Measurements from ENCODE around the gene TGFBR3.

TGFBR3 gene

GRCh38 chr1:91680556-91681155 is 205.3 kb downstream of the TGFBR3 start:
- H3K18ac ChIP-seq (ENCODE audit: low read depth in 1 of 2, low read length in 2 of 2) = no peak overlapping the region
- no peak overlapping the region for H4K8ac ChIP-seq (ENCODE audit: low read length)
- H4K91ac ChIP-seq (ENCODE audit: low read length) = no peak overlapping the region
- no peak overlapping the region for H2BK5ac ChIP-seq (ENCODE audit: low read depth, low read length, poor library complexity, severe bottlenecking)
- H3K23ac ChIP-seq (ENCODE audit: low read length in 2 of 2) = no peak overlapping the region
- no peak for DNase-seq
- H3K27ac ChIP-seq (ENCODE audit: low read length, poor library complexity, severe bottlenecking) = no peak overlapping the region
- peaks cover 8 to 56% of the 10 kb centered on the region in 2 experiments for H3K36me3 ChIP-seq (ENCODE audit: control insufficient read depth in 1 of 2, insufficient read depth in 2 of 2, low read depth in 1 of 2, low read length in 2 of 2)
- 85% methylated on average over 1 of the region's 4 CpGs for WGBS
- no peaks in the 10 kb centered on the region for H3K79me1 ChIP-seq (replicated peaks; ENCODE audit: low read length, poor library complexity, severe bottlenecking)
- no peak overlapping the region for H2AK5ac ChIP-seq (ENCODE audit: low read length, severe bottlenecking)
- H2BK120ac ChIP-seq (ENCODE audit: low read depth, low read length) = no peak overlapping the region
- no peak overlapping the region for H3K4ac ChIP-seq (ENCODE audit: low read depth in 1 of 2, low read length in 2 of 2)
- no peak overlapping the region for H3K4me3 ChIP-seq (ENCODE audit: insufficient read depth in 1 of 2, low read depth in 1 of 2, low read length in 2 of 2)
- H3K9me3 ChIP-seq (ENCODE audit: control insufficient read depth, low read length) = no peaks in the 10 kb centered on the region
- H3K27me3 ChIP-seq (ENCODE audit: control insufficient read depth in 1 of 2, insufficient read depth in 1 of 2, low read length in 2 of 2) = no peaks in the 10 kb centered on the region
- H2AFZ ChIP-seq (ENCODE audit: low read depth, low read length) = no peak overlapping the region
- H3K9ac ChIP-seq (ENCODE audit: low read length) = no peak overlapping the region
- no peak overlapping the region for H2BK12ac ChIP-seq (ENCODE audit: low read length in 2 of 2)
- H2BK15ac ChIP-seq (ENCODE audit: low read depth, poor library complexity, severe bottlenecking) = no peak overlapping the region
- H3K4me2 ChIP-seq (ENCODE audit: low read length, poor library complexity, severe bottlenecking) = no peak overlapping the region
- no peak overlapping the region for H3K14ac ChIP-seq (ENCODE audit: low read length in 2 of 2)
- peaks cover 2% of the 10 kb centered on the region for H3K4me1 ChIP-seq (ENCODE audit: control insufficient read depth, insufficient read depth, low read depth, low read length)

DNA sequence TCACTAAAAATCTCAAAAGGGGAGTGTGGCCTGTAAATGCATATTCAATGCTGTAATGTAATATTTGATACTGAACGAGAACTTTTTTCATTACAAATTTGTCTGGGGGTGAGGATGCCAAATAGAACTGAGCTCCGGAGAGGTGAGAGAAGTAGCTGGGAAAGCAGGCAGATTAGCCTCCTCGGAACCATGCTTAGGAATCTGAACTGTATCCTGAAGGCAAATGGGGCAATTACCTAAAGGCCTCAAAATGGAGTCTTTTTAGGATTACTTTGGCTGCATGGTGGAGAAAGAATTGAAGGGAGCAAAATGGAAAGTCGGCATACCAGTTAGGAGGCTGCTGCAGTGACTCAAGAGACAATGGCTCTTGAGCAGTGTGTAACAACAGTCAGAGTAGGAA is 206.5 kb downstream of the TGFBR3 start:
- no peak overlapping the region for H3K23ac ChIP-seq (ENCODE audit: low read length in 2 of 2)
- no peak overlapping the region for H2BK120ac ChIP-seq (ENCODE audit: low read depth, low read length)
- no peaks in the 10 kb centered on the region for H3K9me3 ChIP-seq (ENCODE audit: control insufficient read depth, low read length)
- H3K27ac ChIP-seq (ENCODE audit: low read length, poor library complexity, severe bottlenecking) = no peak overlapping the region
- no peak overlapping the region for H2BK15ac ChIP-seq (ENCODE audit: low read depth, poor library complexity, severe bottlenecking)
- H2BK5ac ChIP-seq (ENCODE audit: low read depth, low read length, poor library complexity, severe bottlenecking) = no peak overlapping the region
- peaks cover 2% of the 10 kb centered on the region for H3K4me1 ChIP-seq (ENCODE audit: control insufficient read depth, insufficient read depth, low read depth, low read length)
- no peak overlapping the region for H2AFZ ChIP-seq (ENCODE audit: low read depth, low read length)
- peaks cover 8 to 52% of the 10 kb centered on the region in 2 experiments for H3K36me3 ChIP-seq (ENCODE audit: control insufficient read depth in 1 of 2, insufficient read depth in 2 of 2, low read depth in 1 of 2, low read length in 2 of 2)
- no peak overlapping the region for H2BK12ac ChIP-seq (ENCODE audit: low read length in 2 of 2)
- H3K14ac ChIP-seq (ENCODE audit: low read length in 2 of 2) = no peak overlapping the region
- no peak overlapping the region for H4K8ac ChIP-seq (ENCODE audit: low read length)
- no peak overlapping the region for H3K4ac ChIP-seq (ENCODE audit: low read depth in 1 of 2, low read length in 2 of 2)
- no peak overlapping the region for H3K4me3 ChIP-seq (ENCODE audit: insufficient read depth in 1 of 2, low read depth in 1 of 2, low read length in 2 of 2)
- DNase-seq = no peak
- H3K4me2 ChIP-seq (ENCODE audit: low read length, poor library complexity, severe bottlenecking) = no peak overlapping the region
- 97% methylated on average over 4 of the region's 4 CpGs for WGBS
- H3K9ac ChIP-seq (ENCODE audit: low read length) = no peak overlapping the region
- no peak overlapping the region for H4K91ac ChIP-seq (ENCODE audit: low read length)
- no peak overlapping the region for H3K18ac ChIP-seq (ENCODE audit: low read depth in 1 of 2, low read length in 2 of 2)
- H3K27me3 ChIP-seq (ENCODE audit: control insufficient read depth in 1 of 2, insufficient read depth in 1 of 2, low read length in 2 of 2) = no peaks in the 10 kb centered on the region
- no peaks in the 10 kb centered on the region for H3K79me1 ChIP-seq (replicated peaks; ENCODE audit: low read length, poor library complexity, severe bottlenecking)
- no peak overlapping the region for H2AK5ac ChIP-seq (ENCODE audit: low read length, severe bottlenecking)

GRCh38 chr1:91676030-91676429 is 209.9 kb downstream of the TGFBR3 start:
- Histone ChIP-seq H2BK120ac (ENCODE audit: low read depth, low read length) (no peak overlapping the region), H3K27me3 (ENCODE audit: control insufficient read depth in 1 of 2, insufficient read depth in 1 of 2, low read length in 2 of 2) (no peaks in the 10 kb centered on the region), H3K23ac (ENCODE audit: low read length in 2 of 2) (no peak overlapping the region), H4K91ac (ENCODE audit: low read length) (no peak overlapping the region), H3K9ac (ENCODE audit: low read length) (no peak overlapping the region), H2BK5ac (ENCODE audit: low read depth, low read length, poor library complexity, severe bottlenecking) (no peak overlapping the region), H3K27ac (ENCODE audit: low read length, poor library complexity, severe bottlenecking) (no peak overlapping the region), H3K14ac (ENCODE audit: low read length in 2 of 2) (no peak overlapping the region), H2AK5ac (ENCODE audit: low read length, severe bottlenecking) (no peak overlapping the region), H3K36me3 (ENCODE audit: control insufficient read depth in 1 of 2, insufficient read depth in 2 of 2, low read depth in 1 of 2, low read length in 2 of 2) (peaks cover 0 to 21% of the 10 kb centered on the region in 2 experiments), H2BK15ac (ENCODE audit: low read depth, poor library complexity, severe bottlenecking) (no peak overlapping the region), H3K79me1 (replicated peaks; ENCODE audit: low read length, poor library complexity, severe bottlenecking) (no peaks in the 10 kb centered on the region), H2AFZ (ENCODE audit: low read depth, low read length) (no peak overlapping the region), H4K8ac (ENCODE audit: low read length) (no peak overlapping the region), H3K4me3 (ENCODE audit: insufficient read depth in 1 of 2, low read depth in 1 of 2, low read length in 2 of 2) (no peak overlapping the region), H3K4ac (ENCODE audit: low read depth in 1 of 2, low read length in 2 of 2) (no peak overlapping the region), H3K4me1 (ENCODE audit: control insufficient read depth, insufficient read depth, low read depth, low read length) (peaks cover 1% of the 10 kb centered on the region), H3K9me3 (ENCODE audit: control insufficient read depth, low read length) (no peaks in the 10 kb centered on the region), H2BK12ac (ENCODE audit: low read length in 2 of 2) (no peak overlapping the region), H3K4me2 (ENCODE audit: low read length, poor library complexity, severe bottlenecking) (no peak overlapping the region), H3K18ac (ENCODE audit: low read depth in 1 of 2, low read length in 2 of 2) (peak overlapping the region in 1 of 2 experiments; percentile 5)
- WGBS = 96% methylated on average over 2 of the region's 2 CpGs
- no peak for DNase-seq

GRCh38 chr1:91674107-91674506 is 211.8 kb downstream of the TGFBR3 start:
- H3K4me2 ChIP-seq (ENCODE audit: low read length, poor library complexity, severe bottlenecking) = no peak overlapping the region
- no peak overlapping the region for H3K18ac ChIP-seq (ENCODE audit: low read depth in 1 of 2, low read length in 2 of 2)
- H2AFZ ChIP-seq (ENCODE audit: low read depth, low read length) = no peak overlapping the region
- no peak for DNase-seq
- no peaks in the 10 kb centered on the region for H3K27me3 ChIP-seq (ENCODE audit: control insufficient read depth in 1 of 2, insufficient read depth in 1 of 2, low read length in 2 of 2)
- no peaks in the 10 kb centered on the region for H3K79me1 ChIP-seq (replicated peaks; ENCODE audit: low read length, poor library complexity, severe bottlenecking)
- H3K9ac ChIP-seq (ENCODE audit: low read length) = peak overlapping the region; percentile 16
- H3K23ac ChIP-seq (ENCODE audit: low read length in 2 of 2) = no peak overlapping the region
- no peak overlapping the region for H3K4me3 ChIP-seq (ENCODE audit: insufficient read depth in 1 of 2, low read depth in 1 of 2, low read length in 2 of 2)
- H4K91ac ChIP-seq (ENCODE audit: low read length) = no peak overlapping the region
- H3K9me3 ChIP-seq (ENCODE audit: control insufficient read depth, low read length) = no peaks in the 10 kb centered on the region
- no peak overlapping the region for H2BK15ac ChIP-seq (ENCODE audit: low read depth, poor library complexity, severe bottlenecking)
- no peak overlapping the region for H2BK5ac ChIP-seq (ENCODE audit: low read depth, low read length, poor library complexity, severe bottlenecking)
- no peak overlapping the region for H2BK12ac ChIP-seq (ENCODE audit: low read length in 2 of 2)
- no peak overlapping the region for H2BK120ac ChIP-seq (ENCODE audit: low read depth, low read length)
- H3K14ac ChIP-seq (ENCODE audit: low read length in 2 of 2) = no peak overlapping the region
- no peak overlapping the region for H3K4ac ChIP-seq (ENCODE audit: low read depth in 1 of 2, low read length in 2 of 2)
- H3K27ac ChIP-seq (ENCODE audit: low read length, poor library complexity, severe bottlenecking) = no peak overlapping the region
- no peak overlapping the region for H4K8ac ChIP-seq (ENCODE audit: low read length)
- peaks cover 1% of the 10 kb centered on the region for H3K4me1 ChIP-seq (ENCODE audit: control insufficient read depth, insufficient read depth, low read depth, low read length)
- H3K36me3 ChIP-seq (ENCODE audit: control insufficient read depth in 1 of 2, insufficient read depth in 2 of 2, low read depth in 1 of 2, low read length in 2 of 2) = peaks cover 0 to 2% of the 10 kb centered on the region in 2 experiments
- H2AK5ac ChIP-seq (ENCODE audit: low read length, severe bottlenecking) = no peak overlapping the region
- WGBS = 100% methylated on average over 1 of the region's 2 CpGs

Measured in mesenchymal stem cell (in vitro differentiated cells and primary cell).